HG03135 (cell line): ENCODE data around the gene CATSPER1.

Experiments used
- ATAC-seq: cut with Tn5 transposase; IDR thresholded peaks from one replicate; pipeline ENCODE4 v1.9.1; 2021; ENCODE audit warnings: mild to moderate bottlenecking, moderate library complexity; ENCODE audit not compliant: unreplicated experiment

The CATSPER1 gene

DNA sequence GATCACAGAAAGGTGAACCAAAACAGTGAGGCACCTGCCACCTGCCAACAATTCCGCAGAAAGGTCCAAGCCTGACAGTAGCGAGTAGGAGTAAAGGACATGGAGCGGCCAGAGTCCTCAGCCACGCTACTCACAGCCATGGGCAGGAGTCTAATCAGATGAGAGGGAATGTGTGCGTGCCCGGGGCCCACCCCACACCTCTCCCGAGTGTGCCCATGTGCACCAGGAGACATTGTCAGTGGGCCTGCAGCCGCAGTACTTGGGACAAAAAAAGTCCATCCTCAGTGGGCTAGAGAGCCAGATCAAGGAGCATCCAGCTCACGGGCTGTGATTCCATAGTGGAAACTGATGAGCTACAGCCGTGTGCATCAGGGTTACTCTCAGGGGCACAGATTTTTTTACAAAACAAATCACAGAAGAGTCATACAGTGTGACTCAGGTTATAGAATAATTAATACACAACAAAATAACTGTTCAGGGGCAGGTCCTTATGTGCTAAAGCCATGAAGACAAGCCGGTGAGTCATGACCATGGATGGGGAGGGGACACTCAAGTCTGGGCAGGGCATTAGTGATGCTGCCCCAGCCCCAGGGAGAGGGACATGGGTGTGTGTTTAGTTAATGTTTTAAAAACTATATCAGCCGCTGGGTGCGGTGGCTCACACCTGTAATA is 52.7 kb downstream of the CATSPER1 start:
- ATAC-seq: no peak

DNA sequence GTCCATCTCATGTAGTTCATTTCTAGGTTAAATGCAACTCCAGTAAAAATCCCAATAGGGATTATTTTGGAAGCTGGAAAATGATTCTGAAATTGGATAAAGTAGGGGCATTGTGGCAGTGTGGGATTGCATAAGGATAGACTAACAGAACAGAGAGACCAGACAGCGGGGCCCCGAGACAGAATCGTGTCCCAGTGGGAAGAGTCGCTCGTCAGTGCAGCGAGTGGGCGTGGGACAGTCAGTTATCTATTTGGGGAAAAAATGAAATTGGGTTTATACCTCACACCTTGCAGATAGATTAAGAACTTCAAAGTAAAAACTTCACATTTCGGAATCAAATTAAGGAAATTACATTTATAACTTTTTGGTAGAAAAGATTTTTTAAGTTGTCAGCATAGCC is 54.2 kb downstream of the CATSPER1 start:
- ATAC-seq: no peak

- no peak for ATAC-seq
These were observed 57.4 kb downstream of the CATSPER1 start for GRCh38 chr11:65968600-65969482.

DNA sequence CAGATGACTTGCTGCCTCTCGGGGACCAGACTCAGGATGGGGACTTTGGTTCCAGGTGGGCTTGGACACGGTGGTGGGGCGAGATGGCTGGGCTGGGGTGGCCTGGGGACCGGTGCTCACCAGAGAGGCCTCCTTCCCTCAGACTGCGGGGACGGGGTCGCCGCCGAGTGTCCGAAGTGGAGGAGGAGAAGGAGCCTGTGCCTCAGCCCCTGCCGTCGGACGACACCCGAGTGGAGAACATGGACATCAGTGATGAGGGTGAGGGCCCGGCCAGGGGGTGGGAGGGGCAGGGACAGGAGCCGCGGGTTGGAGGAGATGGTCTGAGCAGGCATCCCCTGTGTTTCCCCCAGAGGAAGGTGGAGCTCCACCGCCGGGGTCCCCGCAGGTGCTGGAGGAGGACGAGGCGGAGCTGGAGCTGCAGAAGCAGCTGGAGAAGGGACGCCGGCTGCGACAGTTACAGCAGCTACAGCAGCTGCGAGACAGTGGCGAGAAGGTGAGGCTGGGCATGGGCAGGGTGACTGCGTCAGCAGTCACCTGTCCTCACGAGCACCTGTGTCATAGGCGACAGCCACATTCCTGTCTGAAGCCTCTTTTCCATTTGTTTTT is 58.8 kb downstream of the CATSPER1 start:
- ATAC-seq: no peak
